CD4-positive, alpha-beta T cell treated with Interleukin-2 at 100 ng/mL for 4 hours (primary cell): ENCODE measurements around the gene FAM171A2.

Source experiments
- DNase-seq: peaks from one replicate; pipeline ENCODE4 v3.0.0-alpha.2; 2020; ENCODE audit warnings: low spot score

FAM171A2 gene

GRCh38 chr17:44361292-44362260 is 2.1 kb downstream of the FAM171A2 start:
- DNase-seq: no peak

DNA sequence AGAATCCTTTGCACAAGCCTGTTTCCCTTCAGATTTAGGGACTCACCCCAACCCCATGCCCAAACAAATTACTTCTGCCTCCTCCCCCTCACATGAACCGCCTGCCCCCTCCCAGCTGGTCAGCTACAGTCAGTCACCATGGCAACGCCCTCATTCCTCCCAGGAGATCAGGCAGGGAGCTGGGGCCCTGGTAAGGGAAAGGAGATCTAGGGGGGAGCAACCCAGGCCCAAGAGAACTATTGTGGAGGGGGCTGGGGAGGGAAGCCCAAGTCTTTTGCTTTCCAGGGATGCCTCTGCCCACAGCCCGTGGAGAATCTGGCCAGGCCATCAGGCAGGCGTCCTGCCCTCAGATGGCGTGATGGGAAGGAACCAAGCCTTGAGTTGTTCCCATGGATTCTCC is 2.8 kb downstream of the FAM171A2 start:
- DNase-seq: no peak

- no peak for DNase-seq
Observed at GRCh38 chr17:44360144-44360533, 3.5 kb downstream of the FAM171A2 start.

GRCh38 chr17:44359458-44360143 is 4.1 kb downstream of the FAM171A2 start:
- DNase-seq: no peak

DNA sequence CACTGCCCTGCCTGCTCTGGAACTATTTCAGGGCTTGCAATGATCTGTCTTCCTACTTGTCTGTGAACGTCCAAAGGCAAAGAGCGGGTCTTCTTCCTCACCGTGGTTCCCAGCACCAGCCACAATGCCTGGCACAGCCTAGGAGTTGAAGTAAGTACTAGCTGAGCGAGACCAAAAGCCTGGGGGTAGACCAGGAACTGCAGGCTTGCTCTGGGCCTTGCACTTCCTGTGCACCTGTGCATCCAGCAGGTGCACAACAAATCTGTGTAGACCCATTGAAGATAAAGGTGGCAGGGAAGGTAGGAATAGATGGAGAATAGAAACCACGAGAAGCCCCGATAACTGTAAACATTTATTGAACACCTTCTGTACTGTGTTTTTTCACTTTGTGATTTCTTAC is 4.6 kb downstream of the FAM171A2 start:
- no peak for DNase-seq

DNA sequence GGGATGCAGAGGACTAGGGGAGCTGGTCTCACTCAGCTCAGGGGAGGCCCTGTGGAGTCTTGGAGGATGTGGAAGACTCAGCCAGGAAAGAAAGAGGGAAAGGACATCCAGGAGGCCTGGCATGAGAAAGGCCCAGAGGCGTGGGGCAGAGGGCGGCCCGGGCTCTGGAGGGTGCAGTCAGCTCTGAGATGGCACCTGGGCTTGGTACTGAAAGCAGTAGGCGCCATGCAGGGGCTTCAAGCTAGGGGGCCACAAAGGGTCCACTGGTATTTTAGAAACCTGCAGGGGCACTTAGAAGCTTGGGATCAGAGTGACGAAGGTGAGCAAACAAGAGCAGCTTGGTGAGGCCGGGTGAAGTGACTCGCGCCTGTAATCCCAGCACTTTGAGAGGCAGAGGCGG is 5.6 kb downstream of the FAM171A2 start:
- DNase-seq: no peak

DNA sequence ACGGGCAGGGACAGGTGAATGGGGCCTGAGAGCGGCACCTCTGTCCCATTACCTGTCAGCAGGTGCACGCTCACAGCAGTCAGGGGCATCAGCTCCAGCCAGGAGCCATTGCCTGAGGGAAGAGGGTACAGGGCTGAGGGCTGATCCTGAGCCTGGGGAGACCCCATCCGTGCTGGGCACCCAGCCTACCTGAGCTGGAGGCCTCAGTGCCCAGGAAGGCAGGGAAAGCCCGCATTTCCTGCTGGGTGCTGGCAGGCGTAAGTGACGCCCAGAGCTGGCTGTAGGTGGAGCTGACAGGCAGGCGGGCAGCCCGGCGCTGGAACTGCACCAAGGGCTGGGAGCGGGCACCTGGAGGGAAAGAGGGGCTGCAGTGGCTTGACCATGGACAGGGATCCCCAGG is 7.4 kb downstream of the FAM171A2 start:
- DNase-seq: no peak

DNA sequence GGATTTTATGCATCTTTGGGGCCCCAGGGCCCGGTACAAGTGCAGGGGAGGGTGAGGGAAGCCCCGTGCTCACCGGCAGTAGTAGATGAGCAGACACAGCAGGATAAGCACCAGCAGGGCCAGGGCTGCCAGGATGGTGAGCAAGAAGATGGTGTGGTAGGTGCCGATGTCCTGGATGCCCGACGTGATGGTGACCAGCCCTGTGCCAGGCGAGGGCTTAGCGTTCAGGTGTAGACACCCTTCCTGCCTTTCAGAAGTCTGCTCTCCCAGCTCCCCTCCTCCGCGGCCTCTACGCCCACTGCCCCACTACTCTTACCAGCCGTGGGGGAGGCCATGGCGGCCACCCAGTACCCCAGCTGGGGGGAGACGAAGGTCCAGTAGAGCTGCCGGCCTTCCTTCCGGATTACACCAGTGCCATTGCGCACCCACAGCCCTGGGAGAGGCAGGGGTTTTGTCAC is 8.0 kb downstream of the FAM171A2 start:
- DNase-seq: no peak

- peak; percentile 54 for DNase-seq
Observed at GRCh38 chr17:44354582-44355561, 8.8 kb downstream of the FAM171A2 start.

- DNase-seq: no peak
Observed at GRCh38 chr17:44353672-44354331, 9.9 kb downstream of the FAM171A2 start.

DNA sequence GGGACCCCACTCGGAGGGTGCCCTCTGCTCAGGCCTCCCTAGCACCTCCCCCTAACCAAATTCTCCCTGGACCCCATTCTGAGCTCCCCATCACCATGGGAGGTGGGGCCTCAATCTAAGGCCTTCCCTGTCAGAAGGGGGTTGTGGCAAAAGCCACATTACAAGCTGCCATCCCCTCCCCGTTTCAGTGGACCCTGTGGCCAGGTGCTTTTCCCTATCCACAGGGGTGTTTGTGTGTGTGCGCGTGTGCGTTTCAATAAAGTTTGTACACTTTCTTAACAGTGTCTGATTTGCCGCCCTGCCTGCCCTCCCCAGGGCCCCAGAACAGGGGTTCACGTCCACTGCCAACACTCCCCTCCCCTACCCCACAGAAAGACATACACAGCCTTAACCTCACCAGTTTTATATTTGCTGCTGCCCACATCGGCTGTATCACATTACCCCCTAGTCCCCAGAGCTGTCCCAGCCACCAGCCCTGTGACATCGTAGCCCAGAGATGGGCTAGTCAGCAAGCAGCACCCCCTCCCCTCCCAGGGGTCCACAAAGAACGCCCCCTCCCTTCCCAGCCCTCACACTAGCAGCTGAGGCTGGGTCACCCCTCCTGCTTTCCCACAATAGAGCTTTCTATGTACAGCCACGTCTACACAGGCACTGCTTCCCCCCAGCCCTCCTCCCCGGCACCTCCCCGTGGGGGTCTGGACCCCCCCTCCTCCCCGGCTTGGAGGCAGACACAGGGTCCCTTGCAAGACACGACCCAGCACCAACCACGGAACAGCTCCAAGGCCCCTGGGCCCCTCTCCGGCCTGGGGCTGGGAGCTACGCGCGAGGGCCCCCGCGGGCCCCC is 10.6 kb downstream of the FAM171A2 start:
- DNase-seq: no peak

GRCh38 chr17:44351961-44352827 is 11.5 kb downstream of the FAM171A2 start:
- no peak for DNase-seq

GRCh38 chr17:44351464-44351863 is 12.2 kb downstream of the FAM171A2 start:
- DNase-seq: no peak

- peak; percentile 74 for DNase-seq
Observed at GRCh38 chr17:44350733-44351226, 12.9 kb downstream of the FAM171A2 start.

DNA sequence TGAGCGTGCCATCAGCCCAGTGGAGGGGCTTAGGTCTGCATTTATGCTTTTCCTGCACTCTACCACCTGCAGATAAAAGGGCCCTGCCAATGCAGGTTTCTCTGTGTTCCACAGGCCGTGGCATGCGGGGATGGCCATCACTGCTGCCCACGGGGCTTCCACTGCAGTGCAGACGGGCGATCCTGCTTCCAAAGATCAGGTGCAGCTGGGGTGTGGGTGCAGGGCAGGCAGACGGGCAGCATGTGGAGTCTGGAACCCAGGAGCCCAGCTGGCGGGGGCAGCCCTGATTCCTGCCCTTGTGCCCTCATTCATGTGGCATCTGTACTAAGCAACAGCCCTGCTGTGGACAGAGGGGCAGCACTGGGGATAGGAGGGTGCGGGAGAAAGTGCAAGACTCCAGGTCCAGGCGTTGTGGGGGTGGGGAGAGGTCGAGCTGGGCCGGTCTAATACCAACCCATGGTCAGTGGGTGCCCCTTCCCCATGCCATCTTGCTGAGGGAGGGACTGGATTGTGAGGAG is 14.0 kb downstream of the FAM171A2 start:
- no peak for DNase-seq

GRCh38 chr17:44348988-44349364 is 14.7 kb downstream of the FAM171A2 start:
- DNase-seq: no peak

DNA sequence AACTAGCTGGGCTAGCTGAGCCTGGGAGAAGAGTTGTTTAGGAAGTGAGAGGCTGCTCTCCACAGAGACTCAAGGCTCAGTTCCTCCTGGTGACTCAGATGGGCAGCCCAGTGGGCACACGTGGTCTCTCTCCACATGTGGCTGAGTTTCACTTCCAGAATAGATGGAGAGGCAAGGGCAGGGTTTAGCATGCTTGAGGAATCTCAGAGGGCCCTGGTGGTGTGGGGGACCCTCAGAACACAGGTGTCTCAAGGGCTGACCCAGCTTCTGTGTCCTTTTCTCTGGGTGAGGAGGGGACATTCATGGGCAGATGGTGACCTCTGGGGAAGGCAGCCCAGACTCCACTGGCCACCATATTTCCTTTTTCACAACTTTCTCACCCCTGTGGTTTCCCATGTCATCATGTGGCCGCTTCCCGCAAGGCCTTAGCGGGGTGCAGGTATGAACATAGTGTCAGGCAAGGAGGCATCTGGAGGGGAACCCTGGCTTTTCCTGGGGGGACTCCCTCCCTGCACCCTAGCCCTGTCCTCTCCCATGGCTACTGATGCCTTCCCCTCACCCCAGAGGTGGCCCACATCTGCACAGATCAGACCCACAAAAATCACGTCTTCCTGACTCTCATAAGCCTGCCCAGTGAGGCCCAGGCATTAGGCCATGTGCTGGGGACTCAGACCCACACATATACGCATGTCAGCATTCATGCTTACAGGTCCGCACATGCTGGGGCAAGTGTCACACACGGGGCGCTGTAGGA is 15.2 kb downstream of the FAM171A2 start:
- DNase-seq: no peak
